GM19452 (cell line): Measurements from ENCODE around the gene TMSB4X.
"Not testable (repeated sequence)": the region's sequence is repeated elsewhere in the genome, so short reads cannot be mapped to it uniquely, and the experiment has no call there.

ENCODE experiments used
- ATAC-seq: cut with Tn5 transposase; IDR thresholded peaks from one replicate; pipeline ENCODE4 v1.9.1; 2021; ENCODE audit not compliant: unreplicated experiment

Gene TMSB4X

DNA sequence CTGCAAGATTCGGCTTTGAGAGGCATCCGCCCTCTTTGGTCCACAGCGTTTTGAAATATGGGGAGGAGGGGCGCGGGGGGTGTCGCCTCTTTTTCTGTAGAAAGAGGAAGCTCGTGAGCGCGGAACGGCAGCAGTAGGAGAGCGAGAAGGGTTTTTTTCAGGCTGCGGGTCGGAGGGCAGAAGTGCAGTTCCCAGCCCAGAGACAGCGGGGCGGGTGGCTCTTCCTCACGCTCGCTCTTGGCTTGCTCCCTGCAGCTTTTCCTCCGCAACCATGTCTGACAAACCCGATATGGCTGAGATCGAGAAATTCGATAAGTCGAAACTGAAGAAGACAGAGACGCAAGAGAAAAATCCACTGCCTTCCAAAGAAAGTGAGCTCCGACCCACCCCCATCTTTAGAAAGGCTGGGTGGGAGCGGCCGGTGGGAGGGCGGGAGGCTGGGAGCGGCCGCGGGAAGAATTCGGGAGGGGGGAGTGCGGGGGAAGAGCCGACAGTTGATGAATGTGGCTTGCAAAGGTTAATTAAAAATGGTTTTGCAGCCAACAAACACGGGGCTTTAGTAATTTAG is 1.2 kb downstream of the TMSB4X start:
- no peak for ATAC-seq

DNA sequence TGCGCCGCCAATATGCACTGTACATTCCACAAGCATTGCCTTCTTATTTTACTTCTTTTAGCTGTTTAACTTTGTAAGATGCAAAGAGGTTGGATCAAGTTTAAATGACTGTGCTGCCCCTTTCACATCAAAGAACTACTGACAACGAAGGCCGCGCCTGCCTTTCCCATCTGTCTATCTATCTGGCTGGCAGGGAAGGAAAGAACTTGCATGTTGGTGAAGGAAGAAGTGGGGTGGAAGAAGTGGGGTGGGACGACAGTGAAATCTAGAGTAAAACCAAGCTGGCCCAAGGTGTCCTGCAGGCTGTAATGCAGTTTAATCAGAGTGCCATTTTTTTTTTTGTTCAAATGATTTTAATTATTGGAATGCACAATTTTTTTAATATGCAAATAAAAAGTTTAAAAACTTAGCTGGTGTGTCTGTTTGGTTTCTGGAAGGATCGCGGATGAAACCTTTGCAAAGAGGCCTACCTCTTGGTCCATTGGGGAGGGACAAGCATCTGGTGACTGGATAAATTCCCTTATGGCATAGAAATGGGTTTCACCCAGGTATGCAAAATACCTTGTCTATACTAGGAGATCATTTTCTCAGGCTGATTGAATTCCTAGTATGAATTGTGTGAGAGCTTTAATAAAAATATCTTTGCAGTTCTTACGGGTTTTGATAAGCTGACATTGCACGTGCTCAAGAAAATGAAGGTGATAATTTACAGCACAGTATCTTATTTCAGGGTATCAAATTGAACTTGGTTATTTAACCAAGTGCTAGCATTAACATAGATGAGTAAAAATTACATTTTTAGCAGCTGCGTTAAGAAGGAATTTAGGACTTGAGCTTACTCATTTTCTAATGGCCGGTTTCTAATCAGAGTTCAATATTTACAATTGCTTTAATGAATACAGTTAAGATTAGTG is 2.2 kb downstream of the TMSB4X start:
- not testable (repeated sequence) for ATAC-seq

DNA sequence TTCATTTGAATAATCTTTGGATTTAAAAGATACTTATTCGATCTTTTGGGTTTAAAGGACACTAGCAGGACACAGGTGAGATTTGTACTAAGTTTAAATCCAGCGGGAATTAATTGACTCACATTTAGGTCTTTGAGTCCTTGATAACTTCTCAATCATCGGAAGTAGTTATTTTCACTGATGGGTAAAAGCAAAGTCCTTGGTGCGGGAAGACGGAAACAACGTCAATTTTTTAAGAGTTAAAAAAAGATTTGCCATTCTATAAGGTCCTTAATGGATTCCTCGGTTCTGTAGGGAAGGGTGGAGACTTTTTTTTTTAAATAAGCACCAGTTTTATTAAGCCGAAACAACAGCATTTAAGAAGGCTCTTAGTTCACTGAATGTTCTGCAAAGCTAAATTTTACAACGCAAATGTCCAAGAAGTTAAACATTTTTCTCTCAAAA is 2.9 kb downstream of the TMSB4X start:
- peak; percentile 15 for ATAC-seq

DNA sequence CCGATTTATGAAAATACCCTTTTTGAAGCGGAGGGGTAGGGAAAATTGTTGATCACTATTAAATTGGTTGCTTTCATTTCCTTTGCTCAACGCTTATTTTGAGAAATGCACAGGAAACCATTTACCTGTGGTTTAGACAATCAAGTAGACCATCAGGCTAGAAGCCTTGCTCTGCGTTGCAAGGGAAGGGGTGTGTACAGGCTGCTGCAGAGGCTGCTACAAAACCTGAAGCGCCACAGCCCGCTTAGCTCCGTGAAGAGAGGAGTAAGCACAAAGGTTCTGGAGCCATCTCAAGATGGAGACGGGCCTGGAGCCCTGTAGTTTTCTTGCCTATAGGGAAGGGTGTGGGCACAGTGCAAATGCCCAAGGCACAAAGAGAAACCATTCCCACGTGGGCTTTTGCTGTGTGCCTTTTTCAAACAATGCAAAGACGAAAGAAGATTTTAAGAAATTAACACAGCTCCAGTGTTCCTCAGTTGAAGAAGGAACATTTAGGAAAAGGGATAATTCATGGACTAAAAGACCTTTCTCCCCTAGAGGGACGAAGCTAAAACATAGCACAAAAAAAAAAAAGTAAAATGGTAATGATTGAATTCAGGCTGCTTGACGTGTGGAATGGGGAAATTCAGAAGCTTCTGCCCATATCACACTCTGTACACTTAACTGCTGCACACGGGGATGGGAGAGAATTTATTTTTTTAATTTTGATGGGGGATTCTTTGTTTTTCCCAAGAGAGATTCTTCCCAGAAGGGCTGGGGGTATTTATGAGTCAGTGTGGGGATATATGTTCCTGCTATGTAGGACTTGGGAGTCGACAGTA is 3.5 kb downstream of the TMSB4X start:
- ATAC-seq: peak; percentile 47

DNA sequence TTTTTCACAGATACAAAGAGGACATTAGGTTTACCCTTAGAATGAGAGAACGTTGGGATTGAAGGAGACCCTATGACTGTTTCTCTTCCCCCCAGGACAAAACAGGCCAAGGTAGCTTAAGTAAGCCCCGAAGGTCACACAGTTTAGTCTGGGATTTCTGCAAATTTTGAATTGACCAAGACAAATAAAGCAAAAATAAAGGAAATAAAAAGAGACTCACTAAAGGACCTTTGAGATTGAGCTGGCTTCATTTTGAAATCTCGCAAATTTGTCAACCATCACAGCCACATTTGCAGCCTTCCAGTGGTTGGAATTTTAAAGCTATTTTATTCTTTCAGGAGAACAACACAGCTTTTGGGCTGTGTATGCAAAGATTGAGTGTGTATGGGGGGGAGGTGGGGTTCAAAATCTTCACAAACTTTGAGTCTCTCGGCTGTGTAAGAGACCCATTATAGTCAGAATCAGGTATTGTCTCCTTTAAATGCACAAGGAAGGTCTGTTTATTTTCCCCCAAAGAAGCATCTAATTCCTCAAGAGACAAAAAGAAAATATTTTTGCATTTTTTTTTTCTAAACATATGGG is 4.2 kb downstream of the TMSB4X start:
- no peak for ATAC-seq

DNA sequence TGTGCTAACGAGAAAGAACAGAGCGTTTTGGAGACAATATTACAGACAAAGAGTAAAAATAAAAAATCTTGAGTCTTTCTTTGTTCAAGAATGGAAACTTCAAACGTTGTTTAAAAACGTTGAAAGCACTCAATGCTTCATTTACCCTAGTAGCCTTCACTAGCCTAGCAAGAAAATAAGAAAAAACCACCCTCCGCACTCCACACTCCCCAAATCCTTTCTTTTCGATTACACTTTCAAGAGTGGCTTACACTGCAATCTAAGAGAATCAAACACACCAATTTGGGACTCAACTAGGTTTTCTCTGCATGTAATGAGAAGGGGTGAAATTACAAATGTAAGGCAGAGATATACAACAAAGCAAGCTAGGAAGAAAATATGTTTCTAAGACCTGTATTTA is 4.7 kb downstream of the TMSB4X start:
- no peak for ATAC-seq

DNA sequence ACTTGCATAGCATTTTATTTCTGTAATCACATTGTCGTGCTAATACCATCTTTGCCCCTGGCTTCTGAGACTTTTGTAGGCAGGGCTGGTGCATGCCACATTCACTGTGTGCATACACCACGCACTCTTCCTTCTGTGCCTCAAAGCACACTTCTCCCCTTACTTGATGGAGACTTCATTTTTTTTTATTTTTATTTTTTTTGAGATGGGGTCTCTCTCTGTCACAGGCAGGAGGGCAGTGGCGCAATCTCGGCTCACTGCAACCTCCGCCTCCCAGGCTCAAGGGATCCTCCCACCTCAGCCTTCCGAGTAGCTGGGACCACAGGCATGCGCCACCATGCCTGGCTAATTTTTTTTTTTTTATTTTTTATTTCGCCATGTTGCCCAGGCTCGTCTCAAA is 5.1 kb downstream of the TMSB4X start:
- not testable (repeated sequence) for ATAC-seq

DNA sequence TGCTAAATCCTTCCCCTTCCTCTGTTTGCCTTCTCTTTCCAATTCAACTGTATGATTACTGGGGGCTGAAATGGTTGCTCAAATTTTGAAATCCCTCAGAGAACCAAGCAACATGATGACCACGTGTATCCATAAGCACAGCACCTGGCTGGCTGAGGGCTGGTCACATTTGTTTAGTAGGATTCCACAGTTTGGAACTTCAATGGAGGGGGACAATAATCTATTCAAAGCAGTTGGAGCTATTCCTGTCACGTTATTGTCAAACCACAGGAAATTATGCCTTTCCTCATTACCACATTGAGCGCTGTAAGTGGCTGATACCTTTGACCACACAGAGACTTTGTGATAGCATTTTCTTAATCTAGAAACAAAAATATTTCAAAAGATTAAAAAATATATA is 7.0 kb downstream of the TMSB4X start:
- no peak for ATAC-seq

DNA sequence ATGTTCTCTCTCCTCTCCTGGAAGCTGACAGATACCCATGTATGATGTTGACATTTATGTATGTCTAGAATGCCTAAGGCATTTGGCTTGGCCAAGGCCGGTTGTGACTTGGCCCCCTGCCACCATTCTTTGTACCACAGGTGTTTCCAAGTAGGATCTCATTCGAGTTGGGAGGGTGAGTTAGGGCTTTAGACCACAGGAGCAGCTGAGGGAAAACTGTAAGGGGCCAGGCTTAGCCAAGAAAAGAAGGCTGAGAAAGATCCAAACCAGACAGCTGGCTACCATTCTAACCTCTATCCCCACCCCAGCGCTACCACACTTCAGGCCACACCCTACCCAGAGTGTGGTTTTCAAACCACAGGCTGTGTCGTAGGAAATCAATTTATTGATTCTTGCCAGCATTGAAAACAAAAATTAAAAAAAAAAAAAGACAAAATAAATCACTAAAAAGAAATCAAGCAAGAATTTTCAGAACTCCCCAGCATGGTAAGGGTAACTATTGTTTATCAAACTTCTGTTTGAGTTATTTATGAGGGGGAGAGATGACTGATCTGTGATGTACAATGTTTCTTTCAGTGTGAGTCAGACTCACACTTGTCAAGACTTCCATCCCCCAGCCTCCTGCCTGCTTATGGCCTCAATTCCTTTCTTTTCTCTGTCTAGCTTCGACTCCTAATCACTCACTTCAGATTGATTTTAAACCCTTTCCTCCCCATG is 9.9 kb downstream of the TMSB4X start:
- ATAC-seq: peak; percentile 61

DNA sequence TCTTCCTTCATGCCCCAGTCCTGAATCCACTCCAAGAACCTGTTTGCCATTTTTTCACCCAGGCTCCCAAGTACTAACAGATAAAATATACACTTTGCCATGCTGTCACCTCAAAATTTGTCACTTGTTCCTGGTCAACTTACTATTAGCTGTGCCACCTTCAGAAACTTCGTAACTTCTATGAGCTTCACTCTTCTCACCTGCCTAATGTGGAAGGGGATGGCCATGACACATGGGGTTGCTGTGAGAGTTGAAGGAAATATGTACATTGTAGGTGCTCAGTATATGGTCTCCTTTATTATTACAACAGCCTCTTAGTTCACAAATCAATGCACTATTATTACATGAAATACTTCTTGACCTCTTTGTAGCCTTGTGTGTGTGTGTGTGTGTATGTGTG is 10.4 kb downstream of the TMSB4X start:
- no peak for ATAC-seq

DNA sequence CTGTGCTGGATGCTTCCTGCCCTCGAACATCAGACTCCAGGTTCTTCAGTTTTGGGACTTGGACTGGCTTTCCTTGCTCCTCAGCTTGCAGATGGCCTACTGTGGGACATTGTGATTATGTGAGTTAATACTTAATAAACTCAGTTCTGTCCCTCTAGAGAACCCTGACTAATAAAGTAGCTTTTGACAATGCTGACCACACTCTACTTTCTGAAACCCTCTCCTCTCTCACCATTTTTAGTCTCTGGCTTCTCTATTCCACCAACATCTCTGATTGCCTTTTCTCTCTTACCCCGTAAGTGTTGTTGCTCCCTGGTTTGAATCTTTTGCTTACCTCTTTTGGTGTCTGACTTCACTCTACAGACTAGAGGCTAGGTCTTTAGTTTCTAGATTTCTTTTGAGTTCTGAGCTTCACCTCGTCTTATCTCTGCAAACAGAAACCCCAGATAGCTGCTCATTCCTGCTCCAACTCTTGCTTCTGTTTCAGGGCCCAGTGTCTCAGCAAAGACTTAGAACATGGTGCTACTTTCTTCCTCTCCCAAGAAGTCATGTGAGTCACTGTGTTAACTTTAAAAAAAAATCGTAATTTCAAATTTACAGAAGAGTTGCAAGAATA is 11.4 kb downstream of the TMSB4X start:
- no peak for ATAC-seq

DNA sequence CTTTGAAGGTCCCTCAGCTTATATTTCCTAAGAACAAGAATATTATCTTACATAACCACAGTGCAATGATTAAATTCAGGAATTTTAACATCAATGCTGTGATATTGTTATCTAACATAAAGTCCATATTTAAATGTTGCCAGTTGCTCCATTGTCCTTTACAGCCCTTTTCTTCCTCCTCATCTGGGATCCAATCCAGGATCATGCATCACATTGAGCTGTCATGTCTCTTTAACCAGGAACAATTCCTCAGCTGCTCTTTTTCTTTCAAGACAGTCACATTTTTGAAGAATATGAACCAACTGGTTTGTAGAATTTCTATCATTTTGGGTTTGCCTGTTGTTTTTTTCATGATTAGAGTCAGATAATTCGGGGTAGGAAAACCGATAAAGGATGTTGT is 12.0 kb downstream of the TMSB4X start:
- ATAC-seq: no peak

DNA sequence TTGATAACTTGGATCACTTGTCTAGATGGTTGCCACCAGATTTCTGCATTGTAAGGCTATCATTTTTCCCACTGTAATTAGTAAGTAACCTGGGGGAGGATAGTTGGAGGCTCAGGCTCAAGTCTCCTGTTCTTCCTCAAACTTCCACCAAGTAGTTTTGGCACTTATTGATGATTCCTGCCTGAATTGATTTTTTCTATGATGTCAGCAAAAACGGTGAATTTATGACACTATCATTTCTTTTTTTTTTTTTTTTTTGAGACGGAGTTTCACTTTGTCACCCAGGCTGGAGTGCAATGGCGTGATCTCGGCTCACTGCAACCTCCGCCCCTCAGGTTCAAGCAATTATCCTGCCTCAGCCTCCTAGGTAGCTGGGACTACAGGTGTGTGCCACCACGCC is 12.4 kb downstream of the TMSB4X start:
- no peak for ATAC-seq

DNA sequence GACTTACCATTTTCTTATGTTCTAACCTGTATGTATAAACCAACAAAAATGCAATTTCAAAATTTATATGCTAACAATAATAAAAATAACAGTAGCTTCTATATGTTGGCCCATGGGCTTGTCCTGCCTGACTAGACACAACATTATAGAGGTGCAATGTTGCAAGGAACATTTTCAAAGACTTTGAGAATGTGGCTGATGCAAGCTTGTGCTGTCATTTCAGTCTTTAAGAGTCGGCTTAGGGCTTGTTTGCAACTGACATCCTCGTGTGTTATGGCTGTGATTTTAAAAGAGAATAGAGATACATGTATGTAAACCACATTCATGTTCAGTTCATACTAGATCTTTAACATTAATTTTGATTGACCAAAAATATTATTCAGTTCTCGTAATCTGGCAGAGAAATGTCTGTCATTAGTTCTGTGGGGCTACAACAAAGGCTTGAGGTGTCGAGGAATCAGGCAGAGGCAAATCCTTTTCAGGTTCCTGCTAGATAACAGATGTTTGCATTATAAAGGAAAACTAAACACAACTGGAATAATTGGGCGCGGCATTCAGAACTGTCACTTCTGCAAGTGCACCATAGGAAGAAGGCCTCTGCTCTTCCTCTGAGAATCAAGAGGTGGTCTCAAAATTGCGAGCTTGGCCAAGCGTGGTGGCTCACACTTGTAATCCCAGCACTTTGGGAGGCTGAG is 13.1 kb downstream of the TMSB4X start:
- no peak for ATAC-seq

DNA sequence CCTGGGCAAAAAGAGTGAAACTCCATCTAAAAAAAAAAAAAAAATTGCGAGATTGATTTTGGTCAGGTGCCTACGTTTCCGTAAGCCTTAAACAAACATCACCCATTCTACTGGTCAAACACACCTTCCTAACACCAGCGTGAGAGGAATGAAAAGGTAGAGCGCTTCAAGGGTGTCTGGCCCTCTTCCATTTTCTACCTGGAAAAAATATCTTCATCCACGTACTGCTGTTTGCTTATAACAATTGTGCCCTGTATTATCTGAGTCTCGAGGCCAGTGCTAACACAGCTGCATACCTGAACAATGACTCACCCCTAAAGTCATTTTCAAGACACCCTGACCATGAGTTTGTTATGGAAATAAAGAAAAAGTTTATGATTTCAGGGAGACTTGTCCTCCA is 13.9 kb downstream of the TMSB4X start:
- no peak for ATAC-seq

DNA sequence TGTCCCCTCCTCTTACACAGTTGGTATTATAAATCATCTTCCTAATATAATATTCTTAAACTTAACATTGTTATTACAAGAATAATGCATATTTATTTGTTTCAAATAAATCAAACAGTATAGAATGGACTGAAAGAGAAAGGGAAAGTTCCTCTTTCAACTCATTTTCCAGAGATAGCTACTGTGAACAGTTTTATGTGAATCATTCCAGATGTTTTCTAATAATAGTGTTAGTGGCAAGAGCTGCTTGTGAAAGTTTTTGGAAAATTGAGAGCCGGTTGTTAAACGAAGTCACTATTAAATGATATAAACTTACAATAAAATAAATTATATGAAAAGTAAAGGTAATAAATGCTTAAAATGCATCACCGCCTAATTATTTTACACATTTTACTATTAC is 14.6 kb downstream of the TMSB4X start:
- ATAC-seq: no peak

DNA sequence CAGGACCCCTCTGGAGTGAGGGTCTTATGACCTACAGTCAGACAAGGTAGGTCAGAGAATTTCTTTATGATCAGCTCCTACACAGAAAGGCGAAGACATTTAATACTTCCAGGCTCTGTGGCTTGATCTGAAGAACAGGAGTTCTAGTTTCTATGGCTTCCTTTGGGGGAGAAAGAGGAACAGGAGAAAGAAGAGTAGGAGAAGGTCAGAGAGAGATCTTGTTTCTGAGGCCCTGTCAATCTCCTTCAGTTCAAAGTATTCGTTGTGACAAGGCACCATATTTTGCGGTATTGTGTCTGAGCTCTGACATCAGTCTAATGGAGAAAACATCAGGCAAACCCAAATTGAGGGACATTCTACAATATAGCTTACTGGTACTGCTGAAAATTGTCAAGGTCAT is 16.7 kb downstream of the TMSB4X start:
- no peak for ATAC-seq

DNA sequence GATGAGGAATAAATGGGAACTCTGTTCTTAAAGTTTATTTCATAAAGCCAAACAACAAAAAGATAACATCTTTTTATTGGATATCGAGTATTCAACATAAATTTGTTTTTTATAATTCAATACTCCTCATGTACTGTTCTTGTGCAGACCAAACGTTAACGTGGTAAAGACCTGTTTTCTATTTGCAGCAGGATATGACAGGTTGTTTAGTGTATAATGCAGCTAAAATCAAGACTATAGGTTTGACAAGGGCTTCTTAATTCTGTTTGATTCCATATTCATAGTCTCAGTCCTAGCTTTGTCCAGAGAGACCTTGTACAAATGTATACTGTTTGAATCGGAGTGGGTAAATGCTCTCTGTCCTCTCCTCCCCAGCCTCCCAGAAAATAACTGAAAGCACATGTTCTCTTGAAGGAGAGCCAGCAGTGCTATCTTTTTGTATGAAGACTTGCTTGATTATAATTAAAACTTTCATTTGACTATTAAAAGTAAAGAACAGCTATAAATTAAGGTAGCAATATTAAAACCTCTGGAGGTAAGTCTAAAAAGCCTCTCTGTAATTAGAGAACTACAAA is 17.7 kb downstream of the TMSB4X start:
- no peak for ATAC-seq

DNA sequence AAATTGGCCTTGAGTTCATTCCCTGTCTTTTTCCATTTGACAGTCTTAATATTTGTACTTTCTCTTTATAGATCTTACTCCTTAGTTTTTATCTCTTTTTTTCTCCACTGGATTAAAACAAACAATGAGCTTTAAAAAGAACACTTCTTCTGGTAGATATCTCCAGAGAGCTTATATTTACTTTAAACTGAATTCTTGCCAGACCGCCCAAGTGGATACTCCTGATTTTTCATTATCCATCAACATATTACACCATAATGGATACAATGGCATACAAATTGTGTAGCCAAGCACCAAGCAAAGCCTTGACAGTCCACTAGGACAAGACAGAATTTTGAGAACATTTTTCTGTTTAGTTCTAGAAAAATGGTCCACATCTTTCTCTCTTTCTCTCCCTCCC is 18.9 kb downstream of the TMSB4X start:
- no peak for ATAC-seq
